Erythroblast (primary cell): Measurements from ENCODE around the gene ZMYM4.

ENCODE experiments used
- GATA1 ChIP-seq: IDR thresholded peaks from 2 replicates; pipeline ENCODE4 v1.6.1; 2011; ENCODE audit warnings: low read depth, mild to moderate bottlenecking, control low read depth, low read length, moderate library complexity
- POLR2A ChIP-seq: IDR thresholded peaks from 2 replicates; pipeline ENCODE4 v1.6.1; 2011; ENCODE audit warnings: mild to moderate bottlenecking, low read length

GRCh38 chr1:35401049-35401448, 132.5 kb downstream of the ZMYM4 start:
- TF ChIP-seq POLR2A: no peak
- no peak for TF ChIP-seq GATA1
